ENCODE measurements around the gene EFNA4.
"Not testable (repeated sequence)": the region's sequence is repeated elsewhere in the genome, so short reads cannot be mapped to it uniquely, and the experiment has no call there.

Gene EFNA4

GRCh38 chr1:155091071-155092051, 27.8 kb downstream of the EFNA4 start:
- DNase-seq, result peak; percentile 85

- no peak for DNase-seq
Observed at GRCh38 chr1:155092131-155092530, 28.6 kb downstream of the EFNA4 start.

GRCh38 chr1:155092641-155093040, 29.1 kb downstream of the EFNA4 start:
- no peak for DNase-seq

GRCh38 chr1:155093911-155094621, 30.5 kb downstream of the EFNA4 start:
- peak; percentile 81 for DNase-seq

- DNase-seq, result no peak
Observed at GRCh38 chr1:155094622-155094948, 31.0 kb downstream of the EFNA4 start.

GRCh38 chr1:155099331-155099730, 35.8 kb downstream of the EFNA4 start:
- no peak for DNase-seq

GRCh38 chr1:155103325-155103724, 39.8 kb downstream of the EFNA4 start:
- DNase-seq, result no peak

GRCh38 chr1:155104605-155105534, 41.3 kb downstream of the EFNA4 start:
- no peak for DNase-seq

- no peak for DNase-seq
Observed at GRCh38 chr1:155105604-155106011, 42.1 kb downstream of the EFNA4 start.

GRCh38 chr1:155106862-155107261, 43.3 kb downstream of the EFNA4 start:
- no peak for DNase-seq

GRCh38 chr1:155107309-155108264, 44.0 kb downstream of the EFNA4 start:
- DNase-seq, result no peak

- DNase-seq, result no peak
Observed at GRCh38 chr1:155108296-155108695, 44.8 kb downstream of the EFNA4 start.

GRCh38 chr1:155110381-155110780, 46.8 kb downstream of the EFNA4 start:
- DNase-seq, result no peak

- no peak for DNase-seq
Observed at GRCh38 chr1:155110826-155111225, 47.3 kb downstream of the EFNA4 start.

GRCh38 chr1:155113450-155113980, 50.0 kb downstream of the EFNA4 start:
- no peak for DNase-seq

- DNase-seq, result no peak
Observed at GRCh38 chr1:155116113-155116764, 52.7 kb downstream of the EFNA4 start.

- DNase-seq, result no peak
Observed at GRCh38 chr1:155117610-155118009, 54.1 kb downstream of the EFNA4 start.

- not testable (repeated sequence) for DNase-seq
Observed at GRCh38 chr1:155118090-155118489, 54.5 kb downstream of the EFNA4 start.

All from left hindlimb (tissue), 1 donor.